HEK293 (cell line): Measurements from ENCODE around the gene MVB12B.

Source experiments
- KLF9 ChIP-seq: fragments of 450-650 bp; formaldehyde crosslinking; IDR thresholded peaks from 2 replicates; pipeline ENCODE4 v1.5.1; 2016; ENCODE audit warnings: missing biosample characterization, missing genetic modification characterization, low read depth
- ZNF10 ChIP-seq: fragments of 450-650 bp; formaldehyde crosslinking; IDR thresholded peaks from 2 replicates; pipeline ENCODE4 v1.5.1; 2017; ENCODE audit warnings: missing biosample characterization, missing genetic modification characterization
- ZNF24 ChIP-seq: fragments of 450-650 bp; formaldehyde crosslinking; IDR thresholded peaks from 2 replicates; pipeline ENCODE4 v1.5.1; 2016; ENCODE audit warnings: missing biosample characterization, missing genetic modification characterization
- ZNF274 ChIP-seq, 2 experiments: fragments of 200-500 bp in 1 of 2; fragments of 450-650 bp in 1 of 2; sonication (Bioruptor generic) in 1 of 2; formaldehyde crosslinking in 1 of 2; IDR thresholded peaks; 2 replicates each; pipeline versions ENCODE4 v1.5.1 to v1.6.1; 2014 to 2016; ENCODE audit warnings: borderline replicate concordance in 1 of 2, inconsistent platforms in 1 of 2, low read length in 1 of 2, missing biosample characterization in 1 of 2, missing genetic modification characterization in 1 of 2
- ZNF514 ChIP-seq: fragments of 450-650 bp; formaldehyde crosslinking; IDR thresholded peaks from 2 replicates; pipeline ENCODE4 v1.5.1; 2016; ENCODE audit warnings: missing biosample characterization, missing genetic modification characterization
- ZNF600 ChIP-seq: fragments of 450-650 bp; formaldehyde crosslinking; IDR thresholded peaks from 2 replicates; pipeline ENCODE4 v1.5.1; 2016; ENCODE audit warnings: missing biosample characterization, missing genetic modification characterization
- ZNF639 ChIP-seq: fragments of 450-650 bp; formaldehyde crosslinking; IDR thresholded peaks from 2 replicates; pipeline ENCODE4 v1.5.1; 2016; ENCODE audit warnings: missing biosample characterization, missing genetic modification characterization
- TF ChIP-seq, protein P1 (sequence below): fragments of 450-650 bp; formaldehyde crosslinking; IDR thresholded peaks from 2 replicates; pipeline ENCODE4 v1.5.1; 2016; ENCODE audit warnings: missing biosample characterization, missing genetic modification characterization
- TF ChIP-seq, protein P2 (sequence below): fragments of 450-650 bp; formaldehyde crosslinking; IDR thresholded peaks from 2 replicates; pipeline ENCODE4 v1.5.1; 2016; ENCODE audit warnings: missing biosample characterization, missing genetic modification characterization
- TF ChIP-seq, protein P3 (sequence below): fragments of 450-650 bp; formaldehyde crosslinking; conservative IDR thresholded peaks from 2 replicates; pipeline ENCODE4 v1.5.1; 2016; ENCODE audit warnings: low read depth, missing biosample characterization, missing genetic modification characterization

DNA sequence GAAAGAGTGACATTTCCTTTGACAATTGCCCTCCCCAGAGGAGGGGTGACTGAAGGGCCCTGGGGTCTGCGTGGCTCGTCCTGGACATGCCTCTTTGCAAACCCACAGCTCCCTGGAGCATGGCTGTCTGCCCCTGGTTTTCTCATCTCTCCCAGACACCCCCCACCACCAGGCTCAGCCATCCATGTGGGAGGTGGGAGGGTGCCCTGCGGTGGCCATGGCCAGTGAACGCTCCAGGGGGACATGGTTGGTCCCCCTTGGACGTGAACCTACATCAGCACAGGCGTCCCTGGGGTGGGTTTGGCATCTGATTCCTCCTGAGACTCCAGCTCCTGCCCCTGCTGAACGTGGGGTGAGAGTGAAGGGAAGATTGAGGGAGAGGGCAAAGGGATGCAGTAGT lies 219.4 kb downstream of the MVB12B start:
- TF ChIP-seq, protein P1, sequence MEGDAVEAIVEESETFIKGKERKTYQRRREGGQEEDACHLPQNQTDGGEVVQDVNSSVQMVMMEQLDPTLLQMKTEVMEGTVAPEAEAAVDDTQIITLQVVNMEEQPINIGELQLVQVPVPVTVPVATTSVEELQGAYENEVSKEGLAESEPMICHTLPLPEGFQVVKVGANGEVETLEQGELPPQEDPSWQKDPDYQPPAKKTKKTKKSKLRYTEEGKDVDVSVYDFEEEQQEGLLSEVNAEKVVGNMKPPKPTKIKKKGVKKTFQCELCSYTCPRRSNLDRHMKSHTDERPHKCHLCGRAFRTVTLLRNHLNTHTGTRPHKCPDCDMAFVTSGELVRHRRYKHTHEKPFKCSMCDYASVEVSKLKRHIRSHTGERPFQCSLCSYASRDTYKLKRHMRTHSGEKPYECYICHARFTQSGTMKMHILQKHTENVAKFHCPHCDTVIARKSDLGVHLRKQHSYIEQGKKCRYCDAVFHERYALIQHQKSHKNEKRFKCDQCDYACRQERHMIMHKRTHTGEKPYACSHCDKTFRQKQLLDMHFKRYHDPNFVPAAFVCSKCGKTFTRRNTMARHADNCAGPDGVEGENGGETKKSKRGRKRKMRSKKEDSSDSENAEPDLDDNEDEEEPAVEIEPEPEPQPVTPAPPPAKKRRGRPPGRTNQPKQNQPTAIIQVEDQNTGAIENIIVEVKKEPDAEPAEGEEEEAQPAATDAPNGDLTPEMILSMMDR (tag by site-specific recombination): no peak
- TF ChIP-seq ZNF639 (tag by site-specific recombination) (no peak), ZNF514 (tag by site-specific recombination) (no peak), ZNF600 (tag by site-specific recombination) (no peak), ZNF10 (no peak), ZNF24 (tag by site-specific recombination) (no peak), KLF9 (tag by site-specific recombination) (no peak), ZNF274 (IDR thresholded peaks at IDR 0.05; ENCODE audit: low read length) (no peak), ZNF274 (tag by site-specific recombination; IDR thresholded peaks at IDR 0.05; ENCODE audit: borderline replicate concordance) (no peak)
- TF ChIP-seq, protein P2, sequence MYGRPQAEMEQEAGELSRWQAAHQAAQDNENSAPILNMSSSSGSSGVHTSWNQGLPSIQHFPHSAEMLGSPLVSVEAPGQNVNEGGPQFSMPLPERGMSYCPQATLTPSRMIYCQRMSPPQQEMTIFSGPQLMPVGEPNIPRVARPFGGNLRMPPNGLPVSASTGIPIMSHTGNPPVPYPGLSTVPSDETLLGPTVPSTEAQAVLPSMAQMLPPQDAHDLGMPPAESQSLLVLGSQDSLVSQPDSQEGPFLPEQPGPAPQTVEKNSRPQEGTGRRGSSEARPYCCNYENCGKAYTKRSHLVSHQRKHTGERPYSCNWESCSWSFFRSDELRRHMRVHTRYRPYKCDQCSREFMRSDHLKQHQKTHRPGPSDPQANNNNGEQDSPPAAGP (tag by site-specific recombination): no peak
- TF ChIP-seq, protein P3, sequence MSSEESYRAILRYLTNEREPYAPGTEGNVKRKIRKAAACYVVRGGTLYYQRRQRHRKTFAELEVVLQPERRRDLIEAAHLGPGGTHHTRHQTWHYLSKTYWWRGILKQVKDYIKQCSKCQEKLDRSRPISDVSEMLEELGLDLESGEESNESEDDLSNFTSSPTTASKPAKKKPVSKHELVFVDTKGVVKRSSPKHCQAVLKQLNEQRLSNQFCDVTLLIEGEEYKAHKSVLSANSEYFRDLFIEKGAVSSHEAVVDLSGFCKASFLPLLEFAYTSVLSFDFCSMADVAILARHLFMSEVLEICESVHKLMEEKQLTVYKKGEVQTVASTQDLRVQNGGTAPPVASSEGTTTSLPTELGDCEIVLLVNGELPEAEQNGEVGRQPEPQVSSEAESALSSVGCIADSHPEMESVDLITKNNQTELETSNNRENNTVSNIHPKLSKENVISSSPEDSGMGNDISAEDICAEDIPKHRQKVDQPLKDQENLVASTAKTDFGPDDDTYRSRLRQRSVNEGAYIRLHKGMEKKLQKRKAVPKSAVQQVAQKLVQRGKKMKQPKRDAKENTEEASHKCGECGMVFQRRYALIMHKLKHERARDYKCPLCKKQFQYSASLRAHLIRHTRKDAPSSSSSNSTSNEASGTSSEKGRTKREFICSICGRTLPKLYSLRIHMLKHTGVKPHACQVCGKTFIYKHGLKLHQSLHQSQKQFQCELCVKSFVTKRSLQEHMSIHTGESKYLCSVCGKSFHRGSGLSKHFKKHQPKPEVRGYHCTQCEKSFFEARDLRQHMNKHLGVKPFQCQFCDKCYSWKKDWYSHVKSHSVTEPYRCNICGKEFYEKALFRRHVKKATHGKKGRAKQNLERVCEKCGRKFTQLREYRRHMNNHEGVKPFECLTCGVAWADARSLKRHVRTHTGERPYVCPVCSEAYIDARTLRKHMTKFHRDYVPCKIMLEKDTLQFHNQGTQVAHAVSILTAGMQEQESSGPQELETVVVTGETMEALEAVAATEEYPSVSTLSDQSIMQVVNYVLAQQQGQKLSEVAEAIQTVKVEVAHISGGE: no peak
